Epithelial cell of esophagus (primary cell): ENCODE measurements around the gene DOK7.

Experiments used
- DNase-seq: peaks from one replicate; pipeline ENCODE4 v3.0.0; 2010; ENCODE audit warnings: low read depth
- H3K4me3 ChIP-seq: 2 replicates; pipeline ENCODE4 v1.5.1; 2011; ENCODE audit warnings: mild to moderate bottlenecking, low read length, control low read depth
- CTCF ChIP-seq: IDR thresholded peaks from 2 replicates; pipeline ENCODE4 v1.5.1; 2011; ENCODE audit warnings: low read depth, mild to moderate bottlenecking, low read length, control low read depth, inconsistent platforms; ENCODE audit not compliant: insufficient read depth; ENCODE audit errors: missing control alignments

The DOK7 gene

GRCh38 chr4:3524920-3525319 is 61.8 kb downstream of the DOK7 start:
- no peak overlapping the region for H3K4me3 ChIP-seq
- TF ChIP-seq CTCF = no peak
- no peak for DNase-seq

DNA sequence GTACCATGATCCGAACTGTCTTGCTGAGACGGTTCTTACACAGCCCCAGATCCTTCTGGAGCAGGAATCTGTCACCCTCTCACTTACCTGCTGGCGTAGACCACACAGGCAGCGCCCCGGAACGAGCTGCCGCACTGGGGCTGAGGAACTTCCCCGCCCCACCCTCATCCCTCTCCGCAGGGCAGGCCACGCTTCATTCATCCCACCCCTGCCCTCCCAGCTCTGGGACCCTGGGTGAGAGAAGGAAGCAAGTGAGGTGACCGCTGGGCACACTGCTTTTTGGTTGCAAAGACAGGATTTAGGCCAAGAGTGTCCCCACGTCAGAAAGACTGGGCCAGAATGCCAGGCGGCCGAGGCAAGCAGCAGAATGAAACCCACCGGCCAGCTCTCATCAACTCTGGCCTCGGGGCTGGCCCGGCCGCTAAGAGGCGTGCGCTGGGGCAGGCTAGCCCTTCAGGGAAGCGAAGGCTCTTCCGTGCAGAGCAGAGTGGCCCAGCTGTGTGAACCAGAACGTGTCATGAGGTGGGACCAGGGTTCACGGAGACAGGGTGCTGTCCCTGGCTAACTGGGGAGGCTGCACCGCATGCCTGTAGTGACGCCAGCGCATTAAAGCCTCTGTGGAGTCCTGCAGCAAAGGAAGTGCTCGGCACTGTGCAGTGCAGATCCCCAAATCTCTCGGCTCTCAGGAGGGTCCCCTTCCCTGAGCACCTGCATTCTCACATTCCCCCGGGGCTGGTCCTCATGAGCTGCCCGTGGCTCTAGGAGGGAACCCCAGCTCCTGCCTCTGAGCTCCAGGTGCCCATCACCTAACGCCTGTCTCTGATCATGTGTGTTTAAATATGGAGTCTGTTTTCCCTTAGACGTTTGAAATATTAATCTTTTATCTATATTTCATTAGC is 62.7 kb downstream of the DOK7 start:
- no peak for TF ChIP-seq CTCF
- no peak for DNase-seq
- H3K4me3 ChIP-seq = no peak overlapping the region

GRCh38 chr4:3526456-3526855 is 63.4 kb downstream of the DOK7 start:
- TF ChIP-seq CTCF = no peak
- DNase-seq = no peak
- no peak overlapping the region for H3K4me3 ChIP-seq

DNA sequence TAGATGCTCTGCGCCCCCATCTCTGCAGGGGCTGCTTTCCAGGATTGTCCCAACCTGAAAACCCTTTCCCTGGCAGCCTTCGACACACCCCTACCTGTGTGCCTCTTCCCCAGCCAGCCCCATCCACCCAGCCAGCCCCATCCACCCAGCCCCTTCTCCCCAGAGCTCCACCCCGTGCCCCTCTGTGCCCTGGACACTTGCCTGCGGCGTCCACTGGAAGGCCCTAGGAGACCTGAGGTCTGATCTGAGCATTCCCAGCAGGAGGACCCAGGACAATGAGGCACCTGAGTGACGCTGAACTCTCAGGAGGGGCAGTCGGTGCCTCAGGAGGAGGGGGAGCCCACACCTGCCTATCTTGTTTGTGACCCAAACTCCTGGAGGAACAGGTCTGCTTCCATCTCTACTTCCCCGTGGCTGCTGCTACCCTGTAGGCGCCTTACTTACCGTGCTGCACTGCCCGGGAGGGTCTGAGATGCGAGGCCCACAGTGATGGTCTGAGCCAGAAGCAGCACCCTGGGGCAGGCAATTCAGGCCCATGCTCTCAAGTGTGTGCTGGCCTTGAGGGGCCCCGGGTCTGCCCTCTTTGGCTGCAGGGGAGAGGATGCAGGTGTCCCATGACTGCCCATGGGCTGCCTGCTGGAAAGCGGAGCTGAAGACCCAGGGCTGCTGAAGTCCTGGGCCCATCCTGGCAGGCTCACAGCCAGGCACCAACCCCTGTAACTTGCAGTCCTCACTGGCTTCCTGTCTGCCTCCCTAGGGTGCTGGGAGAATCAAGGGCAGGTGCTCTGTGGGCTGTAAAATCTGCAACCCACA is 64.2 kb downstream of the DOK7 start:
- TF ChIP-seq CTCF = no peak
- no peak for DNase-seq
- H3K4me3 ChIP-seq = no peak overlapping the region

DNA sequence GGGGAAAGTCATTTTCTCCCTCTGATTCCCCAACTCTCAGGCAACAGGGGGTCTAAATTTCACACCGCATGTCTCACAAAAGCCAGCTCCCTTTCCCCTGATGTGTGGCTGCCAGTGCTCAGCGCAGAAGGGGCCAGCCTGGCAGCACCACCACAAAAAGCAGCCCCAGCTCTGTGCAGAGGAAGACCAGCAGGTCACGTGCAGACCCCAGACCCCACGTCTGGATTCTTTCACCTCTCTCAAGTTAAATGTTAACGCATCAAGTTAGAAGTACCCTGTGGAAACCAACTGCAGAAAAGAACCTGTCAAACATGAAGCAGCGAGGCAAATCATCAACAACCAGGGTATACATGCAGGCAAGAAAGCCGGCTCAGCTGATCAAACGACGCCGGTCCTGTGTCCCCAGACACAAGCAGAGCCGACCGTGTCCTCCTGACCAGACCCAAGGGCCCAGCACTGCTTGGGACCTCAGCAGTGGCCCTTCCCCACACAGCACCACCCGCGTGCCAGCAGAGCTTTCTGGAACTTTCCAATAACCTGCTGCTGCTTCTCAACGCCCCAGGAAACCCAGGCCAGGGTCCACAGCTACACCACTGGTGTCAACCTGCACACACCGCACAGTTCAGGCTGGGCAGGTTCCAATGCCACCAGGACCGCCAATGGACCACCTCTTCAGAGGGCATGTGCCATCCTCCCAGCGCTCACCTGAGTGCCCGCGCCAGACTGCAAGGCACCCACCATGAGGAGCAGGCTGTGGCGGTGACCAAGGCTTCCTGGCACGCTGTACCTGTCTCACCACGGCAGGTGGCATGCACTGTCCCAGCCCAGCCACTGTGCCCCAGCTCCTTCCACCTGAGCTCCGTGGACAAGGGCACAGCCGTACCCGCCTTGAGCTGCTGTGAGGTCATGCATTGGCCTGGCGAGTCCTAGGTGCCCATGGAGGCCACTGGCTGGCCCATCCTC is 65.1 kb downstream of the DOK7 start:
- no peak for DNase-seq
- no peak for TF ChIP-seq CTCF

DNA sequence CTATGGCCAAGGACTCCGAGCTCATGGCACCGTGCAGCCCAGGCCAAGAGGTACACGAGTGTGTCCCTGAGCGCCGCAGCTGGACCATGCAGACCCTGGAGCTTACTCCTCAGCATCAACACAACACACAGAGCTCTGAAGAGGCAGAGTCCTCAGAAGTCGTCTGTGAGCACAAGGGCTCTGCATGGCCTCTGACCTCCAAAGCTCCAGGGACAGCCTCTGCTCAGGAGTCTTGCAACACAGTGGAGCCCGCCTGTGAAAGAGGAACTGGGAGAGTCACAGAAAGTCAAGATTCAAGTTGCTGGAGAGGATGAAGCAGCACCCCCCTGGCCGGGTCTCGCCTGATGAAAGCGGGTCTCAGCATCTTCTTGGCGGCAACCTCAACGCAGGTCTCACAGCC is 66.3 kb downstream of the DOK7 start:
- no peak for DNase-seq
- no peak overlapping the region for H3K4me3 ChIP-seq
- TF ChIP-seq CTCF = no peak

More for the DNA sequence above, 65.1 kb downstream of the DOK7 start:
- H3K4me3 ChIP-seq = no peak overlapping the region
